Suprapubic skin (tissue), 4 donors: ENCODE data around the gene BBC3. TPM values are rescaled to one million over a fixed set of nuclear protein-coding genes. Genes with fewer than 3 reads are reported as not detected.

Source experiments
- DNase-seq, 2 donors: peaks; one replicate each; pipeline ENCODE4 v3.0.0-alpha.2; 2019; ENCODE audit warnings: low spot score in 2 of 2
- H3K27ac ChIP-seq: fragments of 200-600 bp; sonication (generic); one replicate; pipeline ENCODE4 v1.5.1; 2019
- H3K27me3 ChIP-seq: fragments of 200-600 bp; sonication (generic); one replicate; pipeline ENCODE4 v1.5.1; 2019
- H3K36me3 ChIP-seq: fragments of 200-600 bp; sonication (generic); one replicate; pipeline ENCODE4 v1.5.1; 2019
- H3K4me1 ChIP-seq: fragments of 200-600 bp; sonication (generic); one replicate; pipeline ENCODE4 v1.5.1; 2019
- H3K4me3 ChIP-seq: fragments of 200-600 bp; sonication (generic); one replicate; pipeline ENCODE4 v1.5.1; 2019; ENCODE audit warnings: mild to moderate bottlenecking
- H3K9me3 ChIP-seq: fragments of 200-600 bp; sonication (generic); one replicate; pipeline ENCODE4 v1.5.1; 2019
- EP300 ChIP-seq: sonication (generic); formaldehyde crosslinking; IDR thresholded peaks from one replicate; pipeline ENCODE4 v1.6.1; 2017; ENCODE audit warnings: antibody characterized with exemption
- POLR2A ChIP-seq, 2 donors: fragments of 450-650 bp; IDR thresholded peaks; one replicate each; pipeline ENCODE4 v1.6.1; 2017; ENCODE audit warnings: antibody characterized with exemption in 2 of 2, mild to moderate bottlenecking in 2 of 2, moderate library complexity in 2 of 2
- POLR2AphosphoS5 ChIP-seq, 3 donors: sonication (generic); formaldehyde crosslinking; IDR thresholded peaks; one replicate each; pipeline ENCODE4 v1.6.1; 2017; ENCODE audit warnings: antibody characterized with exemption in 3 of 3
- WGBS: methylation state at CpG from one replicate; pipeline ENCODE4 v1.1.5; 2018; 5-methylcytosine and 5-hydroxymethylcytosine counted together
- total RNA-seq, 4 donors: library from RNA; depleted of rRNA; stranded (reverse); fragments of >200 nt; gene quantifications; one replicate each; pipeline ENCODE4 v1.1.0, GENCODE V29; 2016
- TF ChIP-seq, protein P1 (sequence below), 2 donors: fragments of 200-600 bp in 1 of 2; fragments of 450-650 bp in 1 of 2; sonication (generic) in 1 of 2; IDR thresholded peaks; one replicate each; pipeline ENCODE4 v1.5.1; 2016 to 2019; ENCODE audit warnings: antibody characterized with exemption in 2 of 2, mild to moderate bottlenecking in 1 of 2, moderate library complexity in 1 of 2

Gene BBC3
- total RNA-seq, 4 donors from 2014 or later: 5.6 to 13.6 (median 9.7) TPM

DNA sequence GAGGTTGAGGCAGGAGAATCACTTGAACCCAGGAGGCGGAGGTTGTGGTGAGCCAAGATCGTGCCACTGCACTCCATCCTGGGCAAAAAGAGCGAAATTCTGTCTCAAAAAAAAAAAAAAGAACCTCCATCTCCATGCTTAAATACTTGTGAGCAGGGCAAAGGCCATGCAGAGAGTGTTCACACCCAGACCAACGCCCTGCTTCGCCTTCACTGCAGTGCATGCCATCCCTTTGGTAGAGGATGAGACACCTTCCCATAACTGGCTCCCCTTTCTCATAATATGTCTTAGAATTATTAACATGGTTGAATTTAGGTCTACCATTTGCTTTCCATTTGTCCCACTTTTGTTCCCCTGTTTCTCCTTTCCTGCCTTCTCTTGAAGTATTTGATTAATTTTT lies 15.4 kb downstream of the BBC3 start:
- Histone ChIP-seq H3K27ac (no peak overlapping the region), H3K4me1 (peaks cover 5% of the 10 kb centered on the region), H3K27me3 (no peaks in the 10 kb centered on the region), H3K9me3 (no peaks in the 10 kb centered on the region), H3K4me3 (no peak overlapping the region), H3K36me3 (peaks cover 2% of the 10 kb centered on the region)
- TF ChIP-seq, protein P1, sequence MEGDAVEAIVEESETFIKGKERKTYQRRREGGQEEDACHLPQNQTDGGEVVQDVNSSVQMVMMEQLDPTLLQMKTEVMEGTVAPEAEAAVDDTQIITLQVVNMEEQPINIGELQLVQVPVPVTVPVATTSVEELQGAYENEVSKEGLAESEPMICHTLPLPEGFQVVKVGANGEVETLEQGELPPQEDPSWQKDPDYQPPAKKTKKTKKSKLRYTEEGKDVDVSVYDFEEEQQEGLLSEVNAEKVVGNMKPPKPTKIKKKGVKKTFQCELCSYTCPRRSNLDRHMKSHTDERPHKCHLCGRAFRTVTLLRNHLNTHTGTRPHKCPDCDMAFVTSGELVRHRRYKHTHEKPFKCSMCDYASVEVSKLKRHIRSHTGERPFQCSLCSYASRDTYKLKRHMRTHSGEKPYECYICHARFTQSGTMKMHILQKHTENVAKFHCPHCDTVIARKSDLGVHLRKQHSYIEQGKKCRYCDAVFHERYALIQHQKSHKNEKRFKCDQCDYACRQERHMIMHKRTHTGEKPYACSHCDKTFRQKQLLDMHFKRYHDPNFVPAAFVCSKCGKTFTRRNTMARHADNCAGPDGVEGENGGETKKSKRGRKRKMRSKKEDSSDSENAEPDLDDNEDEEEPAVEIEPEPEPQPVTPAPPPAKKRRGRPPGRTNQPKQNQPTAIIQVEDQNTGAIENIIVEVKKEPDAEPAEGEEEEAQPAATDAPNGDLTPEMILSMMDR (IDR thresholded peaks at IDR 0.05): no peak
- no peak for TF ChIP-seq EP300
- TF ChIP-seq POLR2A (IDR thresholded peaks at IDR 0.05): no peak
- TF ChIP-seq POLR2AphosphoS5 (IDR thresholded peaks at IDR 0.05): no peak
- WGBS: 90% methylated on average over 5 of the region's 5 CpGs
- no peak for DNase-seq

DNA sequence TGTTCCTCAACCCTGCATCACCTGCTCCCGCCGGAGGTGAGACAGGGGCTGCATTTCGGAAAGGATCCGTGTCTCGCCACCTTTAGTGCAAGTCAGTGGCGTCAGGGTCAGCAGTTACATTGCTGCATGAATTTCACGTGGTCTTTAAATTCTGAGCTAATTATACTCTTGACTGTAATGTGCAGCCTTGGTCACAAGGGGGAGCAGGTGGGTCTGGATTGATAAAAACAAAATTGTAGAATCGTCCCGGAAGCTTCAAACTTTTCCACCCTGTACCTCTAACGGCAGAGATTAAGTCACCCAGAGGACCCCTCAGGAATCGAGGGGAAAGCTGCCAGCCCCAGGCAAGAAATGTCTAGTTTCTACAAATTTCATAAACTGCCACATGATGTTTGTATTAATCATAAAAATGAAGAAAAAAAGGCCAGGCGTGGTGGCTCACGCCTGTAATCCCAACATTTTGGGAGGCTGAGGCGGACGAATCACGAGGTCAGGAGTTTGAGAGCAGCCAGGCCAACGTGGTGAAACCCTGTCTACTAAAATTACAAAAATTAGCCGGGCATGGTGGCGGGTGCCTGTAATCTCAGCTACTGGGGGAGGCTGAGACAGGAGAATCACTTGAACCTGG lies 20.2 kb downstream of the BBC3 start:
- Histone ChIP-seq H3K36me3 (peaks cover 38% of the 10 kb centered on the region), H3K27ac (no peak overlapping the region), H3K4me1 (peaks cover 7% of the 10 kb centered on the region), H3K9me3 (no peaks in the 10 kb centered on the region), H3K4me3 (no peak overlapping the region), H3K27me3 (no peaks in the 10 kb centered on the region)
- no peak for TF ChIP-seq POLR2A (IDR thresholded peaks at IDR 0.05)
- TF ChIP-seq, protein P1 (IDR thresholded peaks at IDR 0.05): peak; percentile 78 to 86
- peak; percentile 89 to 93 for DNase-seq
- whole genome bisulfite sequencing: 33% methylated on average over 19 of the region's 19 CpGs

DNA sequence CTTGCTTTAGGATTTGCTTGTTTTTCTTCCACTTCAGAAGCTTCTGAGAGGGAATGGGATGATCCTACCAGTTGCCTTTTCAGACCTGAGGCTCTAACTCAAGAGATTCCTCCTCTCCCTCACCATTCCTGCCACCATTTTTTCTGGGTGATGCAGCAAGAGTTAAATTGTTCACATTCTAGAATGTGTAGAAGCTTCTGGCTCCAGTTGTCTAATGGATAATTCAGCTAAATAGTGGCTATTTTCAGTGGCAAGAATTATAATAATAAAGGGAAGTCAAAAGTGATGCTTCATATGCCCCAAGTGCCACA lies 20.9 kb downstream of the BBC3 start:
- no peak for DNase-seq
- TF ChIP-seq POLR2A (IDR thresholded peaks at IDR 0.05) (no peak), POLR2AphosphoS5 (IDR thresholded peaks at IDR 0.05) (no peak)
- TF ChIP-seq, protein P1 (IDR thresholded peaks at IDR 0.05): no peak
- Histone ChIP-seq H3K4me1 (peaks cover 7% of the 10 kb centered on the region), H3K9me3 (no peaks in the 10 kb centered on the region), H3K4me3 (no peak overlapping the region), H3K27ac (no peak overlapping the region), H3K36me3 (peaks cover 45% of the 10 kb centered on the region), H3K27me3 (no peaks in the 10 kb centered on the region)

DNA sequence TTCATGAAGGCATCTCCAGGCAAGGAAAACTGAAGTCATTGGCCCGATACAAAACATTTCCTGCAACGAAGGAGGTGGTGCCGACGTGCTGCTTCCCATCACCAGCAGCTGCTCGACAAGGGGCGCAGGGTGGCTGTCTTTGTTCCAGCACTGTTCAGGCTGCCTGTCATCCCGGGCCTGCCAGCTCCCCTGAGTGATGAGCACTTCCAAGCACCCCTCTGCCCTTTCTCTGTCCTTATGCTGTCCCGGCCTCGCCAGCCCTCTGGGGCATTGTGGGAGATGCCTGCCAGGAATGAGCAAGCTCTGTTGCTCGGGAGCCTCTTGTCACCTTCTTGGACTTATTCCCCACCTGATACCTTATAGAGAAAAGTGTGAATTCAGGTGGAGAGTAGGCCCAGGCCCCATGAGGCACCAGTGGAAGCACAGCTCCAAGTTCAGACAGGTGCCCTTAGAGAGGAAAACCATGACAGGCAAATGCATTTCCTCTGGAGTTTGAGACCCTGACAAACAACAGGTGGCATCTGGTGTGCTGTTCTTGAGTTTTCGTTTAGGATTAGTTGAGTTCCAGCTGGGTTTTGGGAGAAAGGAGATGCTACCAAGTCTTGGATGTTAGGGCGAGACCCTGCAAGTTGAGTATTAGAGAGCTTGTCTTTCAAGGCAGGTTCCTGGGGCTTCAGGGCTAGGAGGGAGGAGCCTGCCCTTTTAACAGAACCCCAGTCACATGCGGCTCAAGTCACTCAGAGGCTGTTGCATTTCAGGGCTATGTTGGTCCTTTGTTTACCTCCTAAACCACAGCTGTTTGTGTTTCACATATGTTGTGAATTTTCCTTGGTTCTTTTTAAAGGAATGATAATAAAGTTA lies 21.4 kb downstream of the BBC3 start:
- peaks cover 7% of the 10 kb centered on the region for H3K4me1 ChIP-seq
- no peaks in the 10 kb centered on the region for H3K9me3 ChIP-seq
- H3K27me3 ChIP-seq: no peaks in the 10 kb centered on the region
- DNase-seq: no peak
- no peak overlapping the region for H3K4me3 ChIP-seq
- TF ChIP-seq, protein P1 (IDR thresholded peaks at IDR 0.05): no peak
- no peak for TF ChIP-seq EP300
- TF ChIP-seq POLR2AphosphoS5 (IDR thresholded peaks at IDR 0.05): no peak
- no peak for TF ChIP-seq POLR2A (IDR thresholded peaks at IDR 0.05)
- 75% methylated on average over 10 of the region's 13 CpGs for WGBS
- no peak overlapping the region for H3K27ac ChIP-seq
- peaks cover 51% of the 10 kb centered on the region for H3K36me3 ChIP-seq

DNA sequence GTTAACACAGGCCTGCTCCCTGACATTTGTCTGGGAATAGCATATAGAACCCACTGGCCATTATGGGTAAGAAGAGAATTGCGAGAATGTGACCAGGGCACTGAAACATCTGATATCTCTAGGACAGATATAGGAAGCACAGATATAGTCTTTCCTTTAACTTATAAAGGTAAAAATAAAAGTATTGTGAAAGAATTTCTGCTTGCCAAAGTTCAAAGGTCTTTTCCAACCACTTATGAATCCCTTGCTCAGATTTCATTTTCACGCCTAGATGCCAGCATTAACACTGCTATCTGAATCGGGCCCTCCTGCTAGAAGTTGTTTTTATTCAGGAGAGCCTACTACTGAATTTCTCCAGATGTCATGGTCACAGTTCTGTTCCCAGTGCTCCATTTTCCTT lies 27.7 kb downstream of the BBC3 start:
- Histone ChIP-seq H3K27me3 (no peaks in the 10 kb centered on the region), H3K27ac (no peak overlapping the region), H3K9me3 (no peaks in the 10 kb centered on the region), H3K36me3 (peaks cover 60% of the 10 kb centered on the region), H3K4me1 (no peaks in the 10 kb centered on the region), H3K4me3 (no peak overlapping the region)
- TF ChIP-seq POLR2AphosphoS5 (IDR thresholded peaks at IDR 0.05): no peak
- TF ChIP-seq EP300: no peak
- TF ChIP-seq, protein P1 (IDR thresholded peaks at IDR 0.05): no peak
- TF ChIP-seq POLR2A (IDR thresholded peaks at IDR 0.05): no peak
- DNase-seq: no peak
- 88% methylated on average over 3 of the region's 3 CpGs for WGBS
